OCI-LY7 (cell line): ENCODE measurements around the gene RRM2.

Source experiments
- CTCF ChIP-seq: fragments of 200-600 bp; sonication (generic); conservative IDR thresholded peaks from 2 replicates; pipeline ENCODE4 v1.5.1; 2014; ENCODE audit warnings: mild to moderate bottlenecking, antibody characterized with exemption, low read length, moderate library complexity, mixed read lengths
- EZH2phosphoT487 ChIP-seq: fragments of 200-600 bp; sonication (generic); IDR thresholded peaks from 2 replicates; pipeline ENCODE4 v1.6.1; 2018; ENCODE audit warnings: low read depth, borderline replicate concordance, mild to moderate bottlenecking, mixed run types, antibody characterized with exemption, low read length, moderate library complexity, mixed read lengths

- TF ChIP-seq EZH2phosphoT487 (no peak), CTCF (no peak)
Measured at GRCh38 chr2:10101491-10101890, 21.0 kb upstream of the RRM2 start.
